Cardiac septum (tissue), 1 donor: ENCODE results near the gene PPP1R14B. TPM values are rescaled to one million over a fixed set of nuclear protein-coding genes. Genes with fewer than 3 reads are reported as not detected.
A peak's percentile ranks its signal among the peaks of the same experiment; 100 is the strongest.

ENCODE experiments used
- DNase-seq: peaks from one replicate; pipeline ENCODE4 v3.0.0-alpha.2; 2020; ENCODE audit warnings: low spot score
- intact Hi-C: fragments of 100-400 bp; cut with DNase I; formaldehyde crosslinking; loops from one replicate; pipeline ENCODE4 v1.14.0; 2022
- total RNA-seq: library from RNA; stranded (reverse); fragmentation: NEBNext Ultra II Directional; extraction: Animal tissue kit (Norgen Biotek cat#: 25700); gene quantifications from one replicate; pipeline ENCODE4 v1.2.1, GENCODE V29; 2021
- donor health status: DM: no; HTN: no; CAD: no.

The PPP1R14B gene
- total RNA-seq, 1 donor from 2014 or later: 113 TPM

DNA sequence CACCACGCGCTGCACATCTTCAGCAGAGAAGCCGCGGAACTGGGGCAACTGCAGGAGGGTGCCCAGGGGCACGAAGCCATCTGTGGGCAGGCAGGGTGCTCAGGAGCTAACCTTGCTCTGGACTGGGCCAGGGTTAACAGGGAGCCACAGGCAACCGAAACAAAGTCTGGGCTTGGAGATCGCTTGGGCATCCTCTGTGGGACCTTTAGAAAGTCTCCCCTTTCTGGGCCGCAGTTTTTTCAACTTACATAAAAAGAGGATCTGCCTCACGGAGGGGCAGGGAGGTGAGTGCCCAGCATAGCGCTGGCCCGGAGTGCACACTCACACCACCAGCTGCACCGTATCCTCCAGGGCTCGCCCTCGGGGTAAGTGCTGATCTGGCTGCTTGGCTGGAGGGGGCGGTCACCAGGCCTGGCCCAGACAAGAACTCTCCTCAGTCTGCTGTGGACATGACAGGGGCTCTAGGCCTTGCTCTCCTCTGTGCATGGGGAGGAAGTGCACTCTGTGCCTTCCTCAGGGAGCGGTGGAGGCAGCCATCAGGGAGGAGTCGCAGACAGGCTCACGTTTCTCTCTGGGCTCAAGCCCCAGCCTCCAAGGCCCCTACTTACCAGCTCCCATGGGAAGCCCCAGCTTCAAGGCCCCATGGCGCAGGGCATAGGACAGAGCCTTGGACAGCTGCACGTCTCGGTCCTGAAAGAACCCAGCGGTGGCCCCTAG lies 21.7 kb downstream of the PPP1R14B start:
- DNase-seq: no peak
- intact Hi-C loops: no loop called here

GRCh38 chr11:64224151-64224890 lies 22.4 kb downstream of the PPP1R14B start:
- intact Hi-C loops: no loop called here
- no peak for DNase-seq

DNA sequence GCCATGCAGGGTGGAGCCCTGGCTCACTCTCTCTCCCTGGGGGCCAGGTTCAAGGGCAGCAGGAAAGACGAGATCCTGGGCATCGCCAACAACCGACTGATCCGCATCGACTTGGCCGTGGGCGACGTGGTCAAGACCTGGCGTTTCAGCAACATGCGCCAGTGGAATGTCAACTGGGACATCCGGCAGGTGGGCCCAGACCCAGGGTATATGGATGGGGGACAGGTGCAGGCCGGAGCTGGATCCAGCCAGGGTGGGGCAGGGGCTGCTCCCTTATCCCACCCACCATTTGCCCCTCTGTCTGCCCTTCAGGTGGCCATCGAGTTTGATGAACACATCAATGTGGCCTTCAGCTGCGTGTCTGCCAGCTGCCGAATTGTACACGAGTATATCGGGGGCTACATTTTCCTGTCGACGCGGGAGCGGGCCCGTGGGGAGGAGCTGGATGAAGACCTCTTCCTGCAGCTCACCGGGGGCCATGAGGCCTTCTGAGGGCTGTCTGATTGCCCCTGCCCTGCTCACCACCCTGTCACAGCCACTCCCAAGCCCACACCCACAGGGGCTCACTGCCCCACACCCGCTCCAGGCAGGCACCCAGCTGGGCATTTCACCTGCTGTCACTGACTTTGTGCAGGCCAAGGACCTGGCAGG lies 23.6 kb downstream of the PPP1R14B start:
- no peak for DNase-seq
- intact Hi-C loops: no loop called here

- no peak for DNase-seq
- intact Hi-C loops: no loop called here
Observed at GRCh38 chr11:64222651-64223000, 24.1 kb downstream of the PPP1R14B start.

GRCh38 chr11:64220798-64221197 lies 25.9 kb downstream of the PPP1R14B start:
- intact Hi-C loops: no loop called here
- no peak for DNase-seq

- no peak for DNase-seq
- intact Hi-C loops: no loop called here
Observed at GRCh38 chr11:64220271-64220670, 26.5 kb downstream of the PPP1R14B start.

DNA sequence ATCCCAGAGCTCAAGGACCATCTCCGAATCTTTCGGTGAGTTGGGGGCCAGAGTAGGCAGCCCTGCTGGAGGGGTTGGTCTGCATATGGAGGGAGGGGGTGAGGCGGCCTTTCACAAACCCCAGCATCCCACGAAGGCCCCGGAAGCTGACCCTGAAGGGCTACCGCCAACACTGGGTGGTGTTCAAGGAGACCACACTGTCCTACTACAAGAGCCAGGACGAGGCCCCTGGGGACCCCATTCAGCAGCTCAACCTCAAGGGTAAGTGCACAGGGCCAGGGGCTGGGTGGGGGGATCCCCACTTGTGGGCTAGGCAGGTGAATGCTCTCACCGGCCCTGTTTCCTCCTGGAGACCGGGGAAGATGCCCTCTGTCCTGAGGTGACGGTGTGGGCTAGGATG lies 27.0 kb downstream of the PPP1R14B start:
- no peak for DNase-seq
- intact Hi-C loops: no loop called here

DNA sequence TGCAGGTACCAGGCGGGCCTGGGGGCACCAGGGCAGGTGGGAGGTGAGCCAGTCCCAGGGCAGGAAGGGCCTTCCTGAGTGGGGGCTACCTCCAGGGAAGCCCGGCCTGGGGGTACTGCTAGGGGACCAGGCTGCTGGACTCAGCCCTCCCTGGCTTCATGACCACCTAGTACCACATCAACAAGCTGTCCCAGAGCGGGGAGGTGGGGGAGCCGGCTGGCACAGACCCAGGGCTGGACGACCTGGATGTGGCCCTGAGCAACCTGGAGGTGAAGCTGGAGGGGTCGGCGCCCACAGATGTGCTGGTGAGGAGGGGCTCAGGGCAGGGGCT lies 27.4 kb downstream of the PPP1R14B start:
- no peak for DNase-seq
- intact Hi-C loops: no loop called here

DNA sequence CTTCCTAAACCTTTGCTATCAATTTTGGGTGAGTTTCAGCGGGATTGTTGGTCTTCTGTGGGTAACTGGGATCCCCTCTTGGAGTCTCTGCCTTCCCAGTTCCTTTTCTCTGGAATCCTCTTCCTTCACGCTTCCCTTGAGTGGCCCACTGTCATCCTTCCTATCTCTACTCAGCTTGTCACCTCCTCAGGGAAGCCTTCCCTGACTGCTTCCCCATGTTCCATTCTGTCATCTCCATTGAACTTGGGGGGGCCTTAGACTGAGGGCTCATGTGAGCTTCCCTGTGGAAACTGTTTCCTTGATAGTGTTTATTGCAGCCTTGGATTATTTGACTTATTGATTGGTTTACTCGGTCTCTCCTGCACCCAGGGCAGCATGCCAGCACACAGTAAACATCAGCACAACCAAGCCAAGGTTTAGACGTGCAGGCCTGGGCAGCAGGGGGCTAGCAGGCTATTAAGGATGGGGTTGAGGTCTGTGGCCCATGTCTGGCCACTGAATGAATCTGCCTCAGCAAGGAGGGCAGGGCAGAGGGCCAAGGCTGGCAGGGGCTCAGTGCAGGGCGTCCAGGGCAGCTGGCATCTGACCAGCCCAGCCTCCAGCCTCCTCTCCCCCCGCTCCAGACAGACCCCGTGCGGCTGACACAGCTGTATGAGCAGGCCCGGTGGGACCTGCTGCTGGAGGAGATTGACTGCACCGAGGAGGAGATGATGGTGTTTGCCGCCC lies 28.0 kb downstream of the PPP1R14B start:
- intact Hi-C loops: no loop called here
- DNase-seq: no peak

DNA sequence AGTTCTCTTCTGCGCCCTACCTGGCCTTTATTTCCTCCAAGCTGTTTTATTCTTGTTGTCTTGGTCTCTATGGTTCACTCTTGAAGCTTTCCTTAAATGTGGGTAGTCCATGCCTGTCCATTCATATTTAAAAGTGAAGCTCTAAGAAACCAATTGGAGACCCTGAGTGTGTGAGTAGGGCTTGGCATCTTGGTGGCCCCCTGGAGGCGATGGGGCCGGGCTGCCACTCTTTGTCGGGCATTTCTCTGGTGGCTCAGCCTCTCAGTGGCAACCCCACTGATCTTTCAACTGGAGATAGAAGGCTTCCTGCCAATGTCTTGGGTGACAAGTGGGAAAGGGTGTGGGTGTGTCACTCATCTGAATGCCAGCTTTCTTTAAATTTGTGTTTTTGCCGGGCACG lies 29.9 kb downstream of the PPP1R14B start:
- intact Hi-C loops: no loop called here
- no peak for DNase-seq

GRCh38 chr11:64211181-64211872 lies 35.4 kb downstream of the PPP1R14B start:
- no peak for DNase-seq
- intact Hi-C loops: no loop called here

- no peak for DNase-seq
- intact Hi-C loops: no loop called here
Observed at GRCh38 chr11:64210301-64211020, 36.3 kb downstream of the PPP1R14B start.

- intact Hi-C loops: no loop called here
- no peak for DNase-seq
Observed at GRCh38 chr11:64209563-64209843, 37.2 kb downstream of the PPP1R14B start.

DNA sequence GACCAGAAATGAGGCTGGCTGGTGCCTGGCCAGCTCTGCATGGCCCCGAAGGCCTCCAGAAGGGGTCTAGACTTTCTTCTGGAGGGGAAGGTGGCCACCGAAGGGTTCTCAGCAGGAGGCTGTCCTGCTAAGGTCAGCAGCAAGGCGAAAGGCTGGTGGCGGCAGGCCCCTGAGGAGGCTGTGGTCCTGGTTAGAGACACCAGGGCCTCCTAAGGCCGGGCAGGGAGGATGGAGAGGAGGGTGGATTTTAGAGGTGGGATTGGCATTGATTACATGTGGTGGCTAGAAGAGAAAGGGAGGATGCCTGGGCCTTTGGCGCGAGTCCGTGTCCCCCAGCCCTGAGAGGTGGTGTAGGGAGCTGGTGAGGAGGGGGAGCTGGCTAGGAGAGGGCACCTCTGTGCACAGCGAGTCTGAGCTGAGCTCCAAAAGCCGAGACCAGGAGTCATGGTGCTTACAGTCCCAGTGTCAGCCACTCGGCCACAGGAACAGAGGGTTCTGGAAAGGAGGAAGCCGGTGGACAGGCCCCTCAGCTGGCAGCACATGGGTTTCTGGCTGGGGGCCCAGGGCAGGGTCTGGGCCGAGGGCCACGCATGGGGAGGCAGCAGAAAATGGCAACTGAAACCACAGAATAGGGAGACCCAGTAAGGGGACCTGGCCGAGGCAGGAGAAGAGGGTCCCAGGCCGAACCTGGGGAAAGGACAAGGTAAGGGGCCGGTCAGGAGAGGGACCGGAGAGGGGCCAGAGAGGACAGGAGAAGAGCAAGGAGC lies 37.8 kb downstream of the PPP1R14B start:
- intact Hi-C loops: no loop called here
- DNase-seq: no peak

GRCh38 chr11:64208086-64208795 lies 38.5 kb downstream of the PPP1R14B start:
- intact Hi-C loops: no loop called here
- no peak for DNase-seq

DNA sequence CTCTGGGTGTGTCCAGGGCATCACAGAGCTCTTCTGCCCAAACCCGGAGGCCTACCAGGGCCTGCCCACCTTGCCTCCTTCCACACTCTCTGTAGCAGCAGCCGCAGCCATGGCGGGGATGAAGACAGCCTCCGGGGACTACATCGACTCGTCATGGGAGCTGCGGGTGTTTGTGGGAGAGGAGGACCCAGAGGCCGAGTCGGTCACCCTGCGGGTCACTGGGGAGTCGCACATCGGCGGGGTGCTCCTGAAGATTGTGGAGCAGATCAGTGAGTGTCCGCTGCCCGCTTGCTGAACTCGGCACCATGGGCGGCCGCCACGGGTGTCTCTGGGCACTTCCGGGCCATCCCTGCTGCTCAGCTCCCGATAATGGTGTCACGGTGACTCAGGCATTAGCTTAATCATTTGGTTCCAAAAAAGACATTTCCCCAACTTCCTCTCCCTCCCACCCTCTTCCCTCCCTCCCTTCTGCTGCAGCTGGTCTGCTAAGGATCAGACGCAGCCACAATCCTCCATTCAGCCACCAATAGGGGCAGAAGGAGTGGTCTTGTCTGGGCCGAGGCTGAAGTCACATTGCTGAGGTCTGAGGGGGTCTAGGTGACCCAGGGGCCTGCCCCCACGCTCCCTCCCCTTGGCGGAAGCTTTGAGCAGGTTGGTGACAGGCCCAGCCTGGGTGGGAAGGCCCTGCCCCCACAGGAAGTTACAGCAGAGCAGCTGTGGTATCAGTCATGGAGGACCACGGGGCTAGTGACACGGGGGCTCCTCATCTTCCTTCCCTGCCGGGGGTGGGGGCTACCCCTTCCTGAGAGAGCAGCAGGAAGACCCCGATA lies 39.3 kb downstream of the PPP1R14B start:
- DNase-seq: peak; percentile 93
- intact Hi-C loops: no loop called here
